MM.1S (cell line): ENCODE data around the gene GARIN5A.

Experiments used
- DNase-seq: peaks from one replicate; pipeline ENCODE4 v3.0.0-alpha.2; 2015
- H2AFZ ChIP-seq: fragments of 300-600 bp; sonication (generic); 2 replicates; pipeline ENCODE4 v1.6.0; 2016; ENCODE audit warnings: antibody characterized with exemption, low read length
- H3F3A ChIP-seq: fragments of 300-600 bp; sonication (generic); 2 replicates; pipeline ENCODE4 v1.6.1; 2016; ENCODE audit warnings: mild to moderate bottlenecking, antibody characterized with exemption, low read length, moderate library complexity, mixed read lengths; ENCODE audit not compliant: insufficient read depth
- H3K27ac ChIP-seq: fragments of 300-600 bp; sonication (generic); 2 replicates; pipeline ENCODE4 v1.5.1; 2016; ENCODE audit warnings: mild to moderate bottlenecking, low read length
- H3K27me3 ChIP-seq: fragments of 300-600 bp; sonication (generic); replicated peaks from 2 replicates; pipeline ENCODE4 v1.6.0; 2016; ENCODE audit warnings: low read length; ENCODE audit not compliant: insufficient read depth
- H3K36me3 ChIP-seq: fragments of 300-600 bp; sonication (generic); replicated peaks from 2 replicates; pipeline ENCODE4 v1.6.1; 2016; ENCODE audit warnings: mild to moderate bottlenecking, low read length, mixed read lengths; ENCODE audit not compliant: insufficient read depth
- H3K4me1 ChIP-seq: fragments of 300-600 bp; sonication (generic); 2 replicates; pipeline ENCODE4 v1.6.1; 2016; ENCODE audit warnings: low read length, mixed read lengths
- H3K4me2 ChIP-seq: fragments of 300-600 bp; sonication (generic); 2 replicates; pipeline ENCODE4 v1.6.0; 2016; ENCODE audit warnings: low read depth, low read length
- H3K4me3 ChIP-seq: fragments of 300-600 bp; sonication (generic); 2 replicates; pipeline ENCODE4 v1.5.1; 2016; ENCODE audit warnings: low read length, mixed read lengths
- H3K79me2 ChIP-seq: fragments of 300-600 bp; sonication (generic); 2 replicates; pipeline ENCODE4 v1.6.1; 2016; ENCODE audit warnings: mixed run types, low read length, mixed read lengths
- H3K9ac ChIP-seq: fragments of 300-600 bp; sonication (generic); 2 replicates; pipeline ENCODE4 v1.6.1; 2016; ENCODE audit warnings: low read length, mixed read lengths
- H3K9me2 ChIP-seq: fragments of 300-600 bp; sonication (generic); replicated peaks from 2 replicates; pipeline ENCODE4 v1.6.1; 2016; ENCODE audit warnings: mild to moderate bottlenecking, low read length, mixed read lengths; ENCODE audit not compliant: insufficient read depth
- H3K9me3 ChIP-seq: fragments of 300-600 bp; sonication (generic); replicated peaks from 2 replicates; pipeline ENCODE4 v1.6.1; 2016; ENCODE audit warnings: mild to moderate bottlenecking, low read length, mixed read lengths; ENCODE audit not compliant: insufficient read depth
- H4K20me1 ChIP-seq: fragments of 300-600 bp; sonication (generic); 2 replicates; pipeline ENCODE4 v1.6.1; 2016; ENCODE audit warnings: mild to moderate bottlenecking, low read length, moderate library complexity, mixed read lengths; ENCODE audit not compliant: insufficient read depth
- CTCF ChIP-seq: fragments of 300-600 bp; sonication (generic); IDR thresholded peaks from 2 replicates; pipeline ENCODE4 v1.5.1; 2016; ENCODE audit warnings: antibody characterized with exemption, low read length, mixed read lengths
- EZH2 ChIP-seq: fragments of 300-600 bp; sonication (generic); optimal IDR thresholded peaks from 2 replicates; pipeline ENCODE3; 2017; ENCODE audit warnings: low read depth, mild to moderate bottlenecking, antibody characterized with exemption, low read length, mixed read lengths
- EZH2phosphoT487 ChIP-seq: fragments of 300-600 bp; sonication (generic); IDR thresholded peaks from 2 replicates; pipeline ENCODE4 v1.6.1; 2018; ENCODE audit warnings: antibody characterized with exemption, low read length

The GARIN5A gene

GRCh38 chr19:50419022-50419579, 57.5 kb downstream of the GARIN5A start:
- no peaks in the 10 kb centered on the region for H4K20me1 ChIP-seq
- no peak overlapping the region for H3K27ac ChIP-seq

GRCh38 chr19:50418176-50419021, 58.2 kb downstream of the GARIN5A start, which contains the start of gene SPIB:
SPIB (plus strand) TSS chr19:50418938; CDS start chr19:50418963, 25 bp downstream.
- H3K4me3 ChIP-seq = peak within 1 kb of the TSS; percentile 50
- H3K27ac ChIP-seq = no peak within 1 kb of the TSS
- H3K9me2 ChIP-seq = no peaks in the 10 kb centered on the region
- H3K27me3 ChIP-seq = peaks cover 8% of the 10 kb centered on the region
- no peak for DNase-seq
- no peak for TF ChIP-seq CTCF
- no peak for TF ChIP-seq EZH2
- no peak for TF ChIP-seq EZH2phosphoT487
- no peaks in the 10 kb centered on the region for H3K36me3 ChIP-seq
- no peaks in the 10 kb centered on the region for H3K79me2 ChIP-seq
- H3K4me2 ChIP-seq = peak within 1 kb of the TSS; percentile 72
- H3K9me3 ChIP-seq = no peaks in the 10 kb centered on the region
- H3K9ac ChIP-seq = no peak within 1 kb of the TSS
- no peaks in the 10 kb centered on the region for H4K20me1 ChIP-seq
- peaks cover 26% of the 10 kb centered on the region for H3K4me1 ChIP-seq
- peak within 1 kb of the TSS; percentile 61 for H2AFZ ChIP-seq
- no peaks in the 10 kb centered on the region; the same call in 1 of the 2 replicates for H3F3A ChIP-seq

More at GRCh38 chr19:50419022-50419579, 57.5 kb downstream of the GARIN5A start:
- no peak for TF ChIP-seq CTCF
- no peak for TF ChIP-seq EZH2
- Histone ChIP-seq H3K9me2 (no peaks in the 10 kb centered on the region), H3K4me2 (peak overlapping the region; percentile 72), H3F3A (no peaks in the 10 kb centered on the region; the same call in 1 of the 2 replicates), H2AFZ (peak overlapping the region; percentile 61), H3K9ac (no peak overlapping the region), H3K79me2 (no peaks in the 10 kb centered on the region), H3K27me3 (peaks cover 8% of the 10 kb centered on the region), H3K4me1 (peaks cover 26% of the 10 kb centered on the region), H3K36me3 (no peaks in the 10 kb centered on the region), H3K9me3 (no peaks in the 10 kb centered on the region), H3K4me3 (peak overlapping the region; percentile 50)
- DNase-seq = no peak

- no peaks in the 10 kb centered on the region; the same call in 1 of the 2 replicates for H3F3A ChIP-seq
- no peak overlapping the region for H3K4me2 ChIP-seq
- peaks cover 8% of the 10 kb centered on the region for H3K27me3 ChIP-seq
Observed at GRCh38 chr19:50417111-50418081, 59.3 kb downstream of the GARIN5A start.

More at GRCh38 chr19:50417111-50418081, 59.3 kb downstream of the GARIN5A start:
- Histone ChIP-seq H4K20me1 (no peaks in the 10 kb centered on the region), H3K9ac (no peak overlapping the region), H3K9me2 (no peaks in the 10 kb centered on the region), H3K4me3 (no peak overlapping the region), H3K4me1 (peaks cover 26% of the 10 kb centered on the region), H3K27ac (no peak overlapping the region), H2AFZ (no peak overlapping the region), H3K79me2 (no peaks in the 10 kb centered on the region), H3K9me3 (no peaks in the 10 kb centered on the region), H3K36me3 (no peaks in the 10 kb centered on the region)
- no peak for TF ChIP-seq EZH2phosphoT487
- no peak for TF ChIP-seq EZH2
- no peak for TF ChIP-seq CTCF
- no peak for DNase-seq
